Measurements from ENCODE around the gene PDE11A. TPM values are rescaled to one million over a fixed set of nuclear protein-coding genes. Genes with fewer than 3 reads are reported as not detected.

PDE11A gene
- total RNA-seq, 1 experiment from 2014 or later: 0.61 TPM

GRCh38 chr2:177767768-177768167 lies 304.8 kb downstream of the PDE11A start:
- no TSS peak for BruUV-seq (replicated peaks)
- H3K4me1 ChIP-seq (ENCODE audit: control insufficient read depth in 1 of 2, insufficient read depth in 2 of 2, low read length in 2 of 2): peaks cover 0 to 11% of the 10 kb centered on the region in 2 experiments; a peak in 2 of 4 replicates
- no peaks in the 10 kb centered on the region for H4K20me1 ChIP-seq (ENCODE audit: insufficient read depth)
- POLR2A ChIA-PET: no interaction called here
- H3K36me3 ChIP-seq (ENCODE audit: control insufficient read depth in 1 of 2, insufficient read depth in 2 of 2, low read length in 2 of 2): no peaks in the 10 kb centered on the region
- intact Hi-C loops (cut with micrococcal nuclease): no loop called here
- CTCF ChIA-PET: interaction anchor here (0.9 kb wide), 1 partner anchor 11 kb away, joined by 3 read pairs; no protein-coding TSS in a partner anchor
- no peak overlapping the region for H3K4me2 ChIP-seq (ENCODE audit: low read length)
- no peak overlapping the region for H2AFZ ChIP-seq (ENCODE audit: low read depth, low read length, poor library complexity, severe bottlenecking)
- DNase-seq (ENCODE audit: low read depth, low spot score): no peak
- TF ChIP-seq RAD21 (IDR thresholded peaks at IDR 0.05; ENCODE audit: low read depth) (peak; percentile 27), TCF7L2 (IDR thresholded peaks at IDR 0.05; ENCODE audit: borderline replicate concordance, extremely low read depth, insufficient read depth, insufficient read length) (no peak)
- H3K9me2 ChIP-seq (ENCODE audit: insufficient read depth): no peaks in the 10 kb centered on the region
- RAD21 ChIA-PET (ENCODE audit: low non-redundant PET in 1 of 2, low total read pairs in 2 of 2, uncharacterized antibody in 2 of 2, unreplicated experiment in 2 of 2): no interaction called here
- H3K9ac ChIP-seq (ENCODE audit: low read length): no peak overlapping the region
- H3K79me2 ChIP-seq (ENCODE audit: insufficient read depth, low read length): no peaks in the 10 kb centered on the region
- H3K9me3 ChIP-seq (ENCODE audit: control insufficient read depth in 1 of 2, insufficient read depth in 1 of 2, low read depth in 1 of 2, low read length in 2 of 2): no peaks in the 10 kb centered on the region
- no peaks in the 10 kb centered on the region for H3K27me3 ChIP-seq (ENCODE audit: insufficient read depth, low read length)
- no peak overlapping the region for H3K4me3 ChIP-seq (replicated peaks in 1 of 2; ENCODE audit: low read depth in 1 of 2, low read length in 2 of 2)
- no peak overlapping the region for H3K27ac ChIP-seq (ENCODE audit: low read depth, low read length)
- ATAC-seq: no peak

GRCh38 chr2:177765698-177766097 lies 306.9 kb downstream of the PDE11A start:
- DNase-seq (ENCODE audit: low read depth, low spot score) (no peak), ATAC-seq (no peak)
- intact Hi-C loops (cut with micrococcal nuclease): no loop called here
- Histone ChIP-seq H2AFZ (ENCODE audit: low read depth, low read length, poor library complexity, severe bottlenecking) (no peak overlapping the region), H3K36me3 (ENCODE audit: control insufficient read depth in 1 of 2, insufficient read depth in 2 of 2, low read length in 2 of 2) (no peaks in the 10 kb centered on the region), H3K27ac (ENCODE audit: low read depth, low read length) (no peak overlapping the region), H3K4me3 (replicated peaks in 1 of 2; ENCODE audit: low read depth in 1 of 2, low read length in 2 of 2) (no peak overlapping the region), H3K9me2 (ENCODE audit: insufficient read depth) (no peaks in the 10 kb centered on the region), H3K27me3 (ENCODE audit: insufficient read depth, low read length) (no peaks in the 10 kb centered on the region), H3K79me2 (ENCODE audit: insufficient read depth, low read length) (no peaks in the 10 kb centered on the region), H4K20me1 (ENCODE audit: insufficient read depth) (no peaks in the 10 kb centered on the region), H3K9me3 (ENCODE audit: control insufficient read depth in 1 of 2, insufficient read depth in 1 of 2, low read depth in 1 of 2, low read length in 2 of 2) (no peaks in the 10 kb centered on the region), H3K4me1 (ENCODE audit: control insufficient read depth in 1 of 2, insufficient read depth in 2 of 2, low read length in 2 of 2) (peaks cover 0 to 6% of the 10 kb centered on the region in 2 experiments; a peak in 2 of 4 replicates), H3K4me2 (ENCODE audit: low read length) (no peak overlapping the region), H3K9ac (ENCODE audit: low read length) (no peak overlapping the region)
- no peak for TF ChIP-seq MAX (IDR thresholded peaks at IDR 0.05)
- no peak for TF ChIP-seq ZNF274 (IDR thresholded peaks at IDR 0.05; ENCODE audit: low read depth, low read length)
- TF ChIP-seq TCF7L2 (IDR thresholded peaks at IDR 0.05; ENCODE audit: borderline replicate concordance, extremely low read depth, insufficient read depth, insufficient read length): no peak
- TF ChIP-seq, protein P1, sequence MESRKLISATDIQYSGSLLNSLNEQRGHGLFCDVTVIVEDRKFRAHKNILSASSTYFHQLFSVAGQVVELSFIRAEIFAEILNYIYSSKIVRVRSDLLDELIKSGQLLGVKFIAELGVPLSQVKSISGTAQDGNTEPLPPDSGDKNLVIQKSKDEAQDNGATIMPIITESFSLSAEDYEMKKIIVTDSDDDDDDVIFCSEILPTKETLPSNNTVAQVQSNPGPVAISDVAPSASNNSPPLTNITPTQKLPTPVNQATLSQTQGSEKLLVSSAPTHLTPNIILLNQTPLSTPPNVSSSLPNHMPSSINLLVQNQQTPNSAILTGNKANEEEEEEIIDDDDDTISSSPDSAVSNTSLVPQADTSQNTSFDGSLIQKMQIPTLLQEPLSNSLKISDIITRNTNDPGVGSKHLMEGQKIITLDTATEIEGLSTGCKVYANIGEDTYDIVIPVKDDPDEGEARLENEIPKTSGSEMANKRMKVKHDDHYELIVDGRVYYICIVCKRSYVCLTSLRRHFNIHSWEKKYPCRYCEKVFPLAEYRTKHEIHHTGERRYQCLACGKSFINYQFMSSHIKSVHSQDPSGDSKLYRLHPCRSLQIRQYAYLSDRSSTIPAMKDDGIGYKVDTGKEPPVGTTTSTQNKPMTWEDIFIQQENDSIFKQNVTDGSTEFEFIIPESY (IDR thresholded peaks at IDR 0.05; ENCODE audit: extremely low read depth, insufficient replicate concordance, low read length): no peak
- no peak for TF ChIP-seq SIN3A (IDR thresholded peaks at IDR 0.05; ENCODE audit: low read depth)
- TF ChIP-seq ZFX (IDR thresholded peaks at IDR 0.05): no peak
- TF ChIP-seq, protein P2, sequence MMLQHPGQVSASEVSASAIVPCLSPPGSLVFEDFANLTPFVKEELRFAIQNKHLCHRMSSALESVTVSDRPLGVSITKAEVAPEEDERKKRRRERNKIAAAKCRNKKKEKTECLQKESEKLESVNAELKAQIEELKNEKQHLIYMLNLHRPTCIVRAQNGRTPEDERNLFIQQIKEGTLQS (IDR thresholded peaks at IDR 0.05): no peak
- no peak for TF ChIP-seq REST (IDR thresholded peaks at IDR 0.05; ENCODE audit: low read depth)
- TF ChIP-seq CEBPB (IDR thresholded peaks at IDR 0.05; ENCODE audit: low read depth): no peak
- no peak for TF ChIP-seq POLR2A (IDR thresholded peaks at IDR 0.05; ENCODE audit: borderline replicate concordance, extremely low read depth, insufficient read depth, insufficient read length)
- TF ChIP-seq FOSL1 (IDR thresholded peaks at IDR 0.05; ENCODE audit: low read depth): no peak
- no peak for TF ChIP-seq EGR1 (IDR thresholded peaks at IDR 0.05; ENCODE audit: low read depth)
- no peak for TF ChIP-seq YY1 (IDR thresholded peaks at IDR 0.05; ENCODE audit: extremely low read depth, insufficient replicate concordance, low read depth, low read length)
- no peak for TF ChIP-seq EZH2phosphoT487 (IDR thresholded peaks at IDR 0.05; ENCODE audit: borderline replicate concordance)
- RAD21 ChIA-PET (ENCODE audit: low non-redundant PET in 1 of 2, low total read pairs in 2 of 2, uncharacterized antibody in 2 of 2, unreplicated experiment in 2 of 2): no interaction called here
- CTCF ChIA-PET: no interaction called here
- BruUV-seq (replicated peaks): no TSS peak
- POLR2A ChIA-PET: no interaction called here
